H1 (cell line): ENCODE measurements around the gene CACNA2D4. TPM values are rescaled to one million over a fixed set of nuclear protein-coding genes. Genes with fewer than 3 reads are reported as not detected.

Experiments used
- GTF2F1 ChIP-seq: IDR thresholded peaks from 2 replicates; pipeline ENCODE4 v1.6.1; 2012; ENCODE audit warnings: low read depth, low read length, improper control_type of control experiment, borderline replicate concordance
- JUN ChIP-seq: IDR thresholded peaks from 2 replicates; pipeline ENCODE4 v1.6.1; 2011; ENCODE audit warnings: low read depth, mild to moderate bottlenecking, improper control_type of control experiment, low read length
- SP1 ChIP-seq: IDR thresholded peaks from 2 replicates; pipeline ENCODE4 v1.6.1; 2011; ENCODE audit warnings: low read depth, low read length
- TBP ChIP-seq: IDR thresholded peaks from 2 replicates; pipeline ENCODE4 v1.6.1; 2011; ENCODE audit warnings: low read depth, low read length, improper control_type of control experiment
- ZNF274 ChIP-seq: IDR thresholded peaks from 2 replicates; pipeline ENCODE4 v1.7.0; 2012; ENCODE audit warnings: low read length, borderline replicate concordance; ENCODE audit errors: extremely low read depth
- polyA plus RNA-seq, 7 experiments: library from polyadenylated mRNA; depleted of rRNA in 3 of 7; stranded (reverse) in 5 of 7; unstranded in 2 of 7; fragments of >200 nt in 5 of 7; fragments of 200-250 nt in 2 of 7; gene quantifications; 1 replicate in 5 of 7; 2 replicates in 1 of 7; 4 replicates in 1 of 7; pipeline versions ENCODE4 v1.2.1 to v1.2.3, GENCODE V29; 2011 to 2013; ENCODE audit warnings: missing spikeins in 2 of 7, mixed read lengths in 2 of 7
- total RNA-seq: library from RNA; stranded (reverse); fragmentation: NEBNext Ultra II Directional; extraction: Animal tissue kit (Norgen Biotek cat#: 25700); gene quantifications from 2 replicates; pipeline ENCODE4 v1.2.1, GENCODE V29; 2021
- TF ChIP-seq, protein P1 (sequence below): fragments of 300-600 bp; sonication (generic); IDR thresholded peaks from 2 replicates; pipeline ENCODE4 v1.7.1; 2012; ENCODE audit warnings: low read length, moderate library complexity, mild to moderate bottlenecking, inconsistent platforms; ENCODE audit not compliant: insufficient replicate concordance

Gene CACNA2D4
- total and polyA plus RNA-seq, 2 of the 8 experiments (the other 6 are each of a cell fraction or from before 2014, with no cell fraction given): 0.44 to 0.88 TPM

DNA sequence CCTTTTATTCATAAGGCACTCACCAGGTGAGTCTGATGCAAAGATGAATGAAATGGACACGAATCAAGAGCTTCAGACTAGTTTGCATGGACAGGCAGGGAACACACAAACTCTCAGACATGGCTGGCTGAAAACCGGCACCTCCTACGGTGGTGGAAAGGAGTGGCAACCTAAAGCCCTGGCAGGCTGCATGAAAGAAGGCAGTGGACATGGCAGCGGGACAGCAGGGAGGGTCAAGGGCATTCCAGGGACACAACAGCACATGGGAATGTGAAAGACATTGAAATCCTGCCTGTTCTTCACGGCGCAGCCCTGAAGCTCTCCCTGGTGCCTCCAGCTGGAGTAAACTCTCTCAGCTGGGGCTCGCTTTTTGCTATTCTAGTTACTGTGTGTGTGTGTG lies 114.7 kb downstream of the CACNA2D4 start (continued):
- TF ChIP-seq, protein P1, sequence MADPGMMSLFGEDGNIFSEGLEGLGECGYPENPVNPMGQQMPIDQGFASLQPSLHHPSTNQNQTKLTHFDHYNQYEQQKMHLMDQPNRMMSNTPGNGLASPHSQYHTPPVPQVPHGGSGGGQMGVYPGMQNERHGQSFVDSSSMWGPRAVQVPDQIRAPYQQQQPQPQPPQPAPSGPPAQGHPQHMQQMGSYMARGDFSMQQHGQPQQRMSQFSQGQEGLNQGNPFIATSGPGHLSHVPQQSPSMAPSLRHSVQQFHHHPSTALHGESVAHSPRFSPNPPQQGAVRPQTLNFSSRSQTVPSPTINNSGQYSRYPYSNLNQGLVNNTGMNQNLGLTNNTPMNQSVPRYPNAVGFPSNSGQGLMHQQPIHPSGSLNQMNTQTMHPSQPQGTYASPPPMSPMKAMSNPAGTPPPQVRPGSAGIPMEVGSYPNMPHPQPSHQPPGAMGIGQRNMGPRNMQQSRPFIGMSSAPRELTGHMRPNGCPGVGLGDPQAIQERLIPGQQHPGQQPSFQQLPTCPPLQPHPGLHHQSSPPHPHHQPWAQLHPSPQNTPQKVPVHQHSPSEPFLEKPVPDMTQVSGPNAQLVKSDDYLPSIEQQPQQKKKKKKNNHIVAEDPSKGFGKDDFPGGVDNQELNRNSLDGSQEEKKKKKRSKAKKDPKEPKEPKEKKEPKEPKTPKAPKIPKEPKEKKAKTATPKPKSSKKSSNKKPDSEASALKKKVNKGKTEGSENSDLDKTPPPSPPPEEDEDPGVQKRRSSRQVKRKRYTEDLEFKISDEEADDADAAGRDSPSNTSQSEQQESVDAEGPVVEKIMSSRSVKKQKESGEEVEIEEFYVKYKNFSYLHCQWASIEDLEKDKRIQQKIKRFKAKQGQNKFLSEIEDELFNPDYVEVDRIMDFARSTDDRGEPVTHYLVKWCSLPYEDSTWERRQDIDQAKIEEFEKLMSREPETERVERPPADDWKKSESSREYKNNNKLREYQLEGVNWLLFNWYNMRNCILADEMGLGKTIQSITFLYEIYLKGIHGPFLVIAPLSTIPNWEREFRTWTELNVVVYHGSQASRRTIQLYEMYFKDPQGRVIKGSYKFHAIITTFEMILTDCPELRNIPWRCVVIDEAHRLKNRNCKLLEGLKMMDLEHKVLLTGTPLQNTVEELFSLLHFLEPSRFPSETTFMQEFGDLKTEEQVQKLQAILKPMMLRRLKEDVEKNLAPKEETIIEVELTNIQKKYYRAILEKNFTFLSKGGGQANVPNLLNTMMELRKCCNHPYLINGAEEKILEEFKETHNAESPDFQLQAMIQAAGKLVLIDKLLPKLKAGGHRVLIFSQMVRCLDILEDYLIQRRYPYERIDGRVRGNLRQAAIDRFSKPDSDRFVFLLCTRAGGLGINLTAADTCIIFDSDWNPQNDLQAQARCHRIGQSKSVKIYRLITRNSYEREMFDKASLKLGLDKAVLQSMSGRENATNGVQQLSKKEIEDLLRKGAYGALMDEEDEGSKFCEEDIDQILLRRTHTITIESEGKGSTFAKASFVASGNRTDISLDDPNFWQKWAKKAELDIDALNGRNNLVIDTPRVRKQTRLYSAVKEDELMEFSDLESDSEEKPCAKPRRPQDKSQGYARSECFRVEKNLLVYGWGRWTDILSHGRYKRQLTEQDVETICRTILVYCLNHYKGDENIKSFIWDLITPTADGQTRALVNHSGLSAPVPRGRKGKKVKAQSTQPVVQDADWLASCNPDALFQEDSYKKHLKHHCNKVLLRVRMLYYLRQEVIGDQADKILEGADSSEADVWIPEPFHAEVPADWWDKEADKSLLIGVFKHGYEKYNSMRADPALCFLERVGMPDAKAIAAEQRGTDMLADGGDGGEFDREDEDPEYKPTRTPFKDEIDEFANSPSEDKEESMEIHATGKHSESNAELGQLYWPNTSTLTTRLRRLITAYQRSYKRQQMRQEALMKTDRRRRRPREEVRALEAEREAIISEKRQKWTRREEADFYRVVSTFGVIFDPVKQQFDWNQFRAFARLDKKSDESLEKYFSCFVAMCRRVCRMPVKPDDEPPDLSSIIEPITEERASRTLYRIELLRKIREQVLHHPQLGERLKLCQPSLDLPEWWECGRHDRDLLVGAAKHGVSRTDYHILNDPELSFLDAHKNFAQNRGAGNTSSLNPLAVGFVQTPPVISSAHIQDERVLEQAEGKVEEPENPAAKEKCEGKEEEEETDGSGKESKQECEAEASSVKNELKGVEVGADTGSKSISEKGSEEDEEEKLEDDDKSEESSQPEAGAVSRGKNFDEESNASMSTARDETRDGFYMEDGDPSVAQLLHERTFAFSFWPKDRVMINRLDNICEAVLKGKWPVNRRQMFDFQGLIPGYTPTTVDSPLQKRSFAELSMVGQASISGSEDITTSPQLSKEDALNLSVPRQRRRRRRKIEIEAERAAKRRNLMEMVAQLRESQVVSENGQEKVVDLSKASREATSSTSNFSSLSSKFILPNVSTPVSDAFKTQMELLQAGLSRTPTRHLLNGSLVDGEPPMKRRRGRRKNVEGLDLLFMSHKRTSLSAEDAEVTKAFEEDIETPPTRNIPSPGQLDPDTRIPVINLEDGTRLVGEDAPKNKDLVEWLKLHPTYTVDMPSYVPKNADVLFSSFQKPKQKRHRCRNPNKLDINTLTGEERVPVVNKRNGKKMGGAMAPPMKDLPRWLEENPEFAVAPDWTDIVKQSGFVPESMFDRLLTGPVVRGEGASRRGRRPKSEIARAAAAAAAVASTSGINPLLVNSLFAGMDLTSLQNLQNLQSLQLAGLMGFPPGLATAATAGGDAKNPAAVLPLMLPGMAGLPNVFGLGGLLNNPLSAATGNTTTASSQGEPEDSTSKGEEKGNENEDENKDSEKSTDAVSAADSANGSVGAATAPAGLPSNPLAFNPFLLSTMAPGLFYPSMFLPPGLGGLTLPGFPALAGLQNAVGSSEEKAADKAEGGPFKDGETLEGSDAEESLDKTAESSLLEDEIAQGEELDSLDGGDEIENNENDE: no peak
- TF ChIP-seq ZNF274: no peak
- TF ChIP-seq TBP: no peak
- TF ChIP-seq JUN: no peak
- no peak for TF ChIP-seq GTF2F1
- no peak for TF ChIP-seq SP1
